GM21423 (cell line): Measurements from ENCODE around the gene MBTPS1.

Source experiments
- ATAC-seq: cut with Tn5 transposase; IDR thresholded peaks from one replicate; pipeline ENCODE4 v1.9.1; 2021; ENCODE audit warnings: mild to moderate bottlenecking, moderate library complexity; ENCODE audit not compliant: unreplicated experiment

The MBTPS1 gene

GRCh38 chr16:84080378-84080777, 36.4 kb downstream of the MBTPS1 start:
- no peak for ATAC-seq

- no peak for ATAC-seq
Observed at GRCh38 chr16:84079664-84080063, 37.1 kb downstream of the MBTPS1 start.

GRCh38 chr16:84075376-84075775, 41.4 kb downstream of the MBTPS1 start:
- ATAC-seq: no peak

- ATAC-seq: no peak
Observed at GRCh38 chr16:84074721-84075120, 42.0 kb downstream of the MBTPS1 start.

- ATAC-seq: no peak
Observed at GRCh38 chr16:84072014-84072413, 44.7 kb downstream of the MBTPS1 start.

- no peak for ATAC-seq
Observed at GRCh38 chr16:84071121-84071520, 45.6 kb downstream of the MBTPS1 start.

GRCh38 chr16:84069540-84069939, 47.2 kb downstream of the MBTPS1 start:
- ATAC-seq: no peak

- ATAC-seq: no peak
Observed at GRCh38 chr16:84068783-84069462, 47.8 kb downstream of the MBTPS1 start.

- ATAC-seq: no peak
Observed at GRCh38 chr16:84068041-84068440, 48.7 kb downstream of the MBTPS1 start.

GRCh38 chr16:84067640-84068039, 49.1 kb downstream of the MBTPS1 start:
- no peak for ATAC-seq

- no peak for ATAC-seq
Observed at GRCh38 chr16:84065536-84066132, 51.1 kb downstream of the MBTPS1 start.

GRCh38 chr16:84063980-84064379, 52.8 kb downstream of the MBTPS1 start:
- ATAC-seq: no peak

GRCh38 chr16:84062734-84063640, 53.8 kb downstream of the MBTPS1 start:
- ATAC-seq: no peak

GRCh38 chr16:84061236-84061819, 55.4 kb downstream of the MBTPS1 start:
- ATAC-seq: no peak

- no peak for ATAC-seq
Observed at GRCh38 chr16:84059946-84060901, 56.5 kb downstream of the MBTPS1 start.

- ATAC-seq: no peak
Observed at GRCh38 chr16:84059111-84059510, 57.6 kb downstream of the MBTPS1 start.

- no peak for ATAC-seq
Observed at GRCh38 chr16:84058664-84059063, 58.1 kb downstream of the MBTPS1 start.

- ATAC-seq: no peak
Observed at GRCh38 chr16:84058211-84058610, 58.5 kb downstream of the MBTPS1 start.

- no peak for ATAC-seq
Observed at GRCh38 chr16:84056933-84057332, 59.8 kb downstream of the MBTPS1 start.
